Stimulated activated CD8-positive, alpha-beta memory T cell treated with anti-CD3 and anti-CD28 coated beads, Interleukin-7, amount 100 ng/mL, for 4 hours (primary cell): Measurements from ENCODE around the gene NFASC.

Experiments
- DNase-seq, 2 donors: peaks; one replicate each; pipeline ENCODE4 v3.0.0-alpha.2; 2020; ENCODE audit warnings: low read depth in 2 of 2

The NFASC gene

DNA sequence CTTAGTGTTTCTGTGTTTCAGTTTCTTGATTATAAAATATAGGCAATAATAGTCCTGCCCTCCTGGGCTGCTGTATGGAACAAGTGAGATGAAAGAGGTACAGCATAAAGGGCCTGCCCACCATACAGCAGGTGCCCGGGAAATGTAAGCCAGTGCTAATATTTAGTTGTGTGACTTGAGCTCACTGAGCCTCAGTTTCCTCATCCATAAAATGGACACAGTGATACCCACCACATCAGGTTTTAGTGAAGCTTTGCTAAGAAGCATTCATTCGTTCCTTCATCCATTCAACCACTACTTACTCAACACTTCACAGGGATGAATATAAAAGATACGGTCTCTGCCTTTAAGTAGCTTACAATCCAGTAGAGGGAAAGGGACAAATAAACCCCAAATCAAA lies 192.2 kb downstream of the NFASC start:
- no peak for DNase-seq

DNA sequence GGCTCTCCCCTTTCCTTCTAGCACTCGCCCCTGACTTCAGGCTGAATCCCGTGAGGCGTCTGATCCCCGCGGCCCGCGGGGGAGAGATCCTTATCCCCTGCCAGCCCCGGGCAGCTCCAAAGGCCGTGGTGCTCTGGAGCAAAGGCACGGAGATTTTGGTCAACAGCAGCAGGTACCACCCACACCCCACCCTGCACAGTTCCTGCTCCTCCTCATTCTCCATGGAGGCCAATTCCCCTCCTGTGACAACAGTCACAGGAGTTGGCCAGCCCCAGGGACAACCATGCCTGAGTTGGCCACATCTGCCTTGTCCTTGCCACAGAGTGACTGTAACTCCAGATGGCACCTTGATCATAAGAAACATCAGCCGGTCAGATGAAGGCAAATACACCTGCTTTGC lies 193.6 kb downstream of the NFASC start:
- no peak for DNase-seq

DNA sequence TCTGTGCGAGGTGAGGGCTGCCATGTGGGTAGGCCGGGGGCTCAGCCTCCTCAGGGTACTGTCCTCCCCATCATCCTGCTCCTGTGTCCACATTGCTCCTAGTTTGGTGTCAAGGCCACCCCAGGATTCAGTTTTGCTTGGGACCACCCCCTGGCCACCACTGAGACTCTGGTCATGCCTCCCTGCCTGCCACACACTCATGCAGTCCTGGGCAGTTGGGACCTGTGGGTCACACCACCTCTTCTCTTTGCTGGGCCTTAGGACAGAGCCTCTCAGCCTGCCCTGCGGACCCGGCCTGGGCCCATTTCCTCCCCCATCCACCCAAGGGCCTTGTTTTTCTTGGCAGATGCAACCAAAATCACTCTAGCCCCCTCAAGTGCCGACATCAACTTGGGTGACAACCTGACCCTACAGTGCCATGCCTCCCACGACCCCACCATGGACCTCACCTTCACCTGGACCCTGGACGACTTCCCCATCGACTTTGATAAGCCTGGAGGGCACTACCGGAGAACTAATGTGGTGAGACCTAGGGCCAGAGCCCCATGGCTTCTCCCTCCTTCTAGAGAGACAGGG lies 194.2 kb downstream of the NFASC start:
- DNase-seq = no peak

DNA sequence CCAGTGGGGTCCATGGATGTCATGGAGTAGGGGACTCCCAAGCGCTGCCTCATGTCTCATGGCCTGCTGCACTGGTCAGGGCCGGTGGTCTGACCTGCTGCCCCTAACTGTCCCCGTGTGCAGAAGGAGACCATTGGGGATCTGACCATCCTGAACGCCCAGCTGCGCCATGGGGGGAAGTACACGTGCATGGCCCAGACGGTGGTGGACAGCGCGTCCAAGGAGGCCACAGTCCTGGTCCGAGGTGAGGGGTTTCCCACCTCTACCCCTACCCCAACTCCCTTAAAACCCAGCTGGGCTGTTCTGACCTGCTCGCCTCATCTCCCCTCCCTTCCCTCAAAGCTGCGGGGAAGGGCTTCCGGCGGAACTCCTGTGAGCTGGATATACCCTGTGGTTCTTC lies 195.0 kb downstream of the NFASC start:
- no peak for DNase-seq

DNA sequence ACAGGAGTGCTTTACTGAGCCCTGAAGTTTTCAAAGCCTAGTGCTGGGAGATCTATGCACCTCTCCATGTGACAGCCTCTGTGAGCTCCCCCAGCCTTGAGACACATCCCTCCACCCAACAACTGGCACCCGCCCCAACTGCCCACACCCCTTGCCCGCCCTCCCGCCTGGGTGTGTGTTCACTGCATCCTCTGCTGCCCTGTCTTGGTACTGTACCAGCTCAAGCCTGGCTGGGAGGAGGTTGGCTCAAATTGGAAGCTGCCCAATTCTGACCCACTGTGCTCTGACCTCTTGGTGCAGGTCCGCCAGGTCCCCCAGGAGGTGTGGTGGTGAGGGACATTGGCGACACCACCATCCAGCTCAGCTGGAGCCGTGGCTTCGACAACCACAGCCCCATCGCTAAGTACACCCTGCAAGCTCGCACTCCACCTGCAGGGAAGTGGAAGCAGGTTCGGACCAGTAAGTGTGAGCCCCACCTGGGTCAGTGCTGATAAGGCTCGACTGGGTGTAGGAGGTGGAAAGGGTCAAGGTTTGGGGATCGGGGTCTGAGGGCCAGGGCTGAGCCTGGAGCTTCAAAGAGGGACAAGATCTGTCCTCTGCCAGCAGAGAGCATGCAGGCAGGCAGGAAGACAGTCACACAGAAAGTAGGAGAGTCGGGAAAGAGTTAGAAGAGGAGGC lies 195.6 kb downstream of the NFASC start:
- DNase-seq = no peak

DNA sequence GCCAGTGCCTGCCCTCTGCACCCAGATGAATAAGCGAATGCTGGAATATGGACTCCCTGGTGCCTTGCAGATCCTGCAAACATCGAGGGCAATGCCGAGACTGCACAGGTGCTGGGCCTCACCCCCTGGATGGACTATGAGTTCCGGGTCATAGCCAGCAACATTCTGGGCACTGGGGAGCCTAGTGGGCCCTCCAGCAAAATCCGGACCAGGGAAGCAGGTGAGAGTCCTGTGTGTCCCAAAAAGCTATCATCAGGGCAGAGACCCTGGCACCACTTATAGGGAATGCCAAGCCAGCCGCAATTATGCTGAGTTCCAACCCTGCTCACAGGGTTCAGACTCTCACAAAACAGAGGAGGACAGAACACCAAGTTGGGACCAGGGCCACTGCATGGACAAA lies 196.4 kb downstream of the NFASC start:
- no peak for DNase-seq

DNA sequence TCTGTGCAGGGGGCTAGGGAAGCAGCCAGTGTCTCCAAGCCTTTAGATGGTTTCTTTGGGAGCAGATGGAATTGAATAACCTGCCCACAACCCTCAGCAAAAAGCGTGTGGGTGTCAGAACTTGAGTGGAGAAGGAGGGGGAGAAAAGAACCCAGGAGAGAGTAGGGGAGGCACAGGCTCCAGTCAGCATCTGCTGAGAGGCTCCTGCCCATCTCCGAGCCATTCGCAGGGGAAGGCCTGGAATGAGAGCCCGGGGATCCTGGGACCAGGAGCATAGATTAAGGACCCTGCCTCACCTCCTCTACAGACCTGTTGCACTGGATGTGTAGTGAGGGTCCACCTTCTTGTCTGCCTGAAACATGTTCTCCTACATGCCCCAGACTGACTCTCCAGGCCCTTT lies 197.3 kb downstream of the NFASC start:
- DNase-seq = no peak

DNA sequence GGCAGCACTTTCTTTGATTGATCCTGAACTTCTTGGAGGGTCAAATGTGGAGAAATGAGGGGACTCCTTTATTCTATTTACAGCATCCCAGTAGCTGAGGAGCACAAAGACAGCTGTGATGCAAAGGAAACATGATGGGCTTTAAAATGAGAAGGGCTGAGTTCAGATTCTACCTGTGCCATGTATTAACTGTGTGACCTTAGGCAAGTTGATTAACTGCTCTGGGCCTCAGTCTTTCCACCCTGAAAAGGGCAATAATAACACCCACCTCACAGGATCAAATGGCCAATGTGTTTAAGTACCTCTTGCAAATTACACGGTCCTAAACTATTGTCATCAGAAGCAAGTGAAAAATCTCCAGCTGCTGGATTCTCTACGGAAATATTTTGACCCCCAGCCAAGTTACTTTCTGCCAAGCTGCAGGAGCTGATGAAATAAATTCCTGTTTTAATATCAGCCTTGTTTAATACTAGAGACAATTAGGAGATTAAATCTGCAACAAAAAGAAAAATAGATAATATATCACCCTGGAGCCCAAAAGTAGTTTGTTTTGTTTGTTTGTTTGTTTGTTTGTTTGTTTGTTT lies 197.9 kb downstream of the NFASC start:
- DNase-seq = no peak

DNA sequence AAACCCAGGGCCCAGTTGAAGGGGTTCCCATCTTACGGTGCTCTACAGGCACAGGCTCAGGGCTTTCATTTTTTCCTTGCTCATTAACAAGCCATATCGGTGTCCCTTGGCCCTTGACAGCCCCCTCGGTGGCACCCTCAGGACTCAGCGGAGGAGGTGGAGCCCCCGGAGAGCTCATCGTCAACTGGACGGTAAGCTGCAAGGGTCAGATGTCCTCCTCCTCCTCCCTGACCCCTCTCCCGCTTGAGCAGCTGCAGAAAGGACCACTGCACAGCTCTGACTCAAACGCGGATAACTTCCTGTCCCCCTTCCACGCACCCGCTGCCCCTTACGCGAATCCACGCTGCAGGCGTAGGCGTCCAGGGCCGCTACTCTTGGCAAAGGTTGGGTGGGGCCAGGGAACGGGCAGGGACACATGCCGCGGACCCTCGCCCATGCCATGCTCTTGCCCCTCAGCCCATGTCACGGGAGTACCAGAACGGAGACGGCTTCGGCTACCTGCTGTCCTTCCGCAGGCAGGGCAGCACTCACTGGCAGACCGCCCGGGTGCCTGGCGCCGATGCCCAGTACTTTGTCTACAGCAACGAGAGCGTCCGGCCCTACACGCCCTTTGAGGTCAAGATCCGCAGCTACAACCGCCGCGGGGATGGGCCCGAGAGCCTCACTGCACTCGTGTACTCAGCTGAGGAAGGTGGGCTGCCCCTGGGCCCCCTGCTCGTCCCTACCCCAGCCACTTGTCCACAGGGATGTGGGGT lies 198.9 kb downstream of the NFASC start:
- no peak for DNase-seq

DNA sequence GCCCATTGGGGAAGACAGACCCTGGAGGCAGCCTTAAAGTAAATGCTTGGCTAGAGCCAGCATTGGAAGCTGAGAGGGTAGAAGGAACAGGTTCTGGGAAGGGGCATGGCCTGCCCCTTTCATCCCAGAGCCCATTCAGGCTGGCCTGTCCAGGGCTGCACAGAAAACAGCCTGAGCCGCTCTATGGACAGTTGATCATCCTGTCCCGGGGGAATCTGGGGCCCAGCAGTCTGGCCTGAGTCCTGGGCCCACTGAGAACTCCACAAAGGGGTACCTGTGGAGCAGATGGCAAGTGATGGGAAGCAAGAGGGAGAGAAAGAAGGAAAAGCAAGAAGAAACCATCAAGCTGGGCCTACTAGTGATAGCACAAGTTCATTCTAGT lies 200.4 kb downstream of the NFASC start:
- DNase-seq = no peak

DNA sequence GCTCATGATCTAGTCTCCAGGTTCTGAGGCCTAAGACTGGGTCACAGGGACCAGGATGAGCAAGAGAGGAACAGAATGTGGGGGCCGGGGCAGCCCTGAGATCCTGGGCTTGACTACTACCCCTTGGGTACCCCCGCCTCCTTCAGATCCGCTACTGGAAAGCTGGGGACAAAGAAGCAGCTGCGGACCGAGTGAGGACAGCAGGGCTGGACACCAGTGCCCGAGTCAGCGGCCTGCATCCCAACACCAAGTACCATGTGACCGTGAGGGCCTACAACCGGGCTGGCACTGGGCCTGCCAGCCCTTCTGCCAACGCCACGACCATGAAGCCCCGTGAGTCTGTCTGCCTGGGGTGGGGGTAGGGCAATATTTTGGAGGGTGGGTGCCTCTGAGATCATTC lies 201.1 kb downstream of the NFASC start:
- DNase-seq = no peak

DNA sequence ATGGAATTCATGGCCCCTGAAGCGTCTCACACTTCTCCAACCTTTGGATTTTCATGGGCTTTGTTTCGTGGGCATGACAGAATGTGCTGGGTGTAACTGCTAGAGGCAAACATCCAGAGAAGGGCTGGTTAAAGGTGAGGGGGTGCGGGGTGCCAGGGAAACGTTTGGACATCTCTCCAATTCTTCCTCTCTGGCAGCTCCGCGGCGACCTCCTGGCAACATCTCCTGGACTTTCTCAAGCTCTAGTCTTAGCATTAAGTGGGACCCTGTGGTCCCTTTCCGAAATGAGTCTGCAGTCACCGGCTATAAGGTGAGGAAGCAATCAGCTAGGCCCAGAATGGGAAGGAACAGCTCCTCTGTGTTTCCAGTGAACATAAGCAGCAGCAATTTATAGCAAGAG lies 201.6 kb downstream of the NFASC start:
- DNase-seq = no peak
